GM10248 (cell line): Measurements from ENCODE around the gene CRIP2.
A peak's percentile ranks its signal among the peaks of the same experiment; 100 is the strongest.

ENCODE experiments used
- CTCF ChIA-PET: fragments of 300-600 bp; sonication (Branson Sonifier 250); formaldehyde crosslinking; extraction: SDS; loops from one replicate; lab custom pipeline; 2021; ENCODE audit warnings: antibody characterized with exemption; lab: Yijun Ruan, JAX
- POLR2A ChIA-PET: fragments of 350-650 bp; sonication (Branson Sonifier 250); formaldehyde crosslinking; extraction: SDS; loops from one replicate; lab custom pipeline; 2020; ENCODE audit warnings: antibody characterized with exemption; lab: Yijun Ruan, JAX
- DNase-seq: peaks from one replicate; pipeline ENCODE4 v3.0.0; 2012; ENCODE audit errors: extremely low spot score
- TF ChIP-seq, protein P1 (sequence below): IDR thresholded peaks from 2 replicates; pipeline ENCODE4 v1.5.1; 2012; ENCODE audit warnings: mild to moderate bottlenecking, low read depth; ENCODE audit errors: extremely low read depth, missing control alignments, control extremely low read depth

CRIP2 gene, protein sequence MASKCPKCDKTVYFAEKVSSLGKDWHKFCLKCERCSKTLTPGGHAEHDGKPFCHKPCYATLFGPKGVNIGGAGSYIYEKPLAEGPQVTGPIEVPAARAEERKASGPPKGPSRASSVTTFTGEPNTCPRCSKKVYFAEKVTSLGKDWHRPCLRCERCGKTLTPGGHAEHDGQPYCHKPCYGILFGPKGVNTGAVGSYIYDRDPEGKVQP

DNA sequence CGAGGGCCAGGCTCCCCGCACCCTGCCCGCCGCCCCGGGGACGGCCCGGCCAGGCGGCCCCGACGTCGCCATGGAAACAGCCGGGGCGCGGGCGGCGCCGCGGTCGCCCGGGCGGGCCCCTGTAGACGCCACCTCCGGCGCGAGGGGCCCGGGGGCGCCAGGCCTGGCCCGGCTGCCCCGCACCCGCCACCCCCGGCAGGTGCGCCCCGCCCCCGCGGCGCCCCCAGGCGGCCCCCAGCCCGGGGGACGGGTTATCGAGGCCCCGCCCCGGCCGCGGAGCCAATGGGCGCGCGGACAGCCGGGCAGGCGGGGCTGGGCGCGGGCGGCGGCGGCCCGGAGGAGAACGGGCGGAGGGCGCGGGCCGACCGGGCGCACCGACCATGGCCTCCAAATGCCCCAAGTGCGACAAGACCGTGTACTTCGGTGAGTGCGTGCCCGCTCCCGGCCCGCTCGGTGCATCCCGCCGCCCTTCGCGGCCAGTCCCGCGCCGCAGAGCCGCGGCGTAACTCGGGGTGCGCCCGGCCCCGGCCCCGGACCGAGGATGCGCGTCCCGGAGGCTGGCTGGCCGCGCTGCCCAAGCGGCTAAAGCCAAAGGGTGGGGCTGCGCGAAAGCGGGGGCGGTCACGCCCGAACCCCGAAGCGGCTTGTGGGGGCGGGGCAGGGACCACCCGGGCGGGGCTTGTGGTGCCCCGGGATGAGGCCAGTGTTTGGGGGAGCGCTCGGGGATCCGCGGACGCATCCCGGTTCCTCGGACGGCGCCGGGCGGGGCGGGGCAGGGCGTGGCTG lies at the start of gene CRIP2:
CRIP2 (plus strand) TSS at position 339 of the 786 bp plus-strand sequence; CDS start at position 381, 42 bp downstream.
- CTCF ChIA-PET, result interaction anchor here (2.7 kb wide), 1 partner anchor 15 kb away, joined by 10 read pairs; no protein-coding TSS in a partner anchor
- DNase-seq, result peak; percentile 78
- POLR2A ChIA-PET, result no interaction called here
- TF ChIP-seq, protein P1, sequence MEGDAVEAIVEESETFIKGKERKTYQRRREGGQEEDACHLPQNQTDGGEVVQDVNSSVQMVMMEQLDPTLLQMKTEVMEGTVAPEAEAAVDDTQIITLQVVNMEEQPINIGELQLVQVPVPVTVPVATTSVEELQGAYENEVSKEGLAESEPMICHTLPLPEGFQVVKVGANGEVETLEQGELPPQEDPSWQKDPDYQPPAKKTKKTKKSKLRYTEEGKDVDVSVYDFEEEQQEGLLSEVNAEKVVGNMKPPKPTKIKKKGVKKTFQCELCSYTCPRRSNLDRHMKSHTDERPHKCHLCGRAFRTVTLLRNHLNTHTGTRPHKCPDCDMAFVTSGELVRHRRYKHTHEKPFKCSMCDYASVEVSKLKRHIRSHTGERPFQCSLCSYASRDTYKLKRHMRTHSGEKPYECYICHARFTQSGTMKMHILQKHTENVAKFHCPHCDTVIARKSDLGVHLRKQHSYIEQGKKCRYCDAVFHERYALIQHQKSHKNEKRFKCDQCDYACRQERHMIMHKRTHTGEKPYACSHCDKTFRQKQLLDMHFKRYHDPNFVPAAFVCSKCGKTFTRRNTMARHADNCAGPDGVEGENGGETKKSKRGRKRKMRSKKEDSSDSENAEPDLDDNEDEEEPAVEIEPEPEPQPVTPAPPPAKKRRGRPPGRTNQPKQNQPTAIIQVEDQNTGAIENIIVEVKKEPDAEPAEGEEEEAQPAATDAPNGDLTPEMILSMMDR, result no peak

DNA sequence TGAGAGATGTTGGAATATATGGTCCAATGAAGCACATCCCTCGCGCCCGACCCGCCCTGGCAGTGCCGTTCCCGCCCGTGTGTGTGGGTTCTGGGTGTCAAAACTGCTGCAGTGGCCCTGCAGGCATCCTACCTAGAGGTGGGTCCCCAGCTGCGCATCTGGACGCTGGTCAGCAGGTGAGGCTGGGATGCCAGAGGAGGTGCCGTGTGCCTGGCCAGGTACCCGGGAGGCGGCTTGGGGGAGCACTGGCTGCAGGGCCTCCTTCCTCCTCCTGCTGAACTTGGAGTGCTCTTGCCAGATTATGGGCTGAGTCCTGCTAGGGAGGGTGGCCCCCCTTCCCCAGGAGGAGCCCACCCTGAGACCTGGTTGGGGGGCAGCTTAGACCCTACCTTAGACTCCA lies 49.8 kb upstream of the CRIP2 start:
- CTCF ChIA-PET, result interaction anchor here (1.1 to 1.7 kb wide), 2 partner anchors 10 to 13 kb away, joined by 4 read pairs; no protein-coding TSS in a partner anchor
- POLR2A ChIA-PET, result interaction anchor here (0.5 to 0.7 kb wide), 2 partner anchors 14 to 236 kb away, joined by 3 to 4 read pairs; no protein-coding TSS in a partner anchor
- TF ChIP-seq, protein P1, result no peak
- no peak for DNase-seq

DNA sequence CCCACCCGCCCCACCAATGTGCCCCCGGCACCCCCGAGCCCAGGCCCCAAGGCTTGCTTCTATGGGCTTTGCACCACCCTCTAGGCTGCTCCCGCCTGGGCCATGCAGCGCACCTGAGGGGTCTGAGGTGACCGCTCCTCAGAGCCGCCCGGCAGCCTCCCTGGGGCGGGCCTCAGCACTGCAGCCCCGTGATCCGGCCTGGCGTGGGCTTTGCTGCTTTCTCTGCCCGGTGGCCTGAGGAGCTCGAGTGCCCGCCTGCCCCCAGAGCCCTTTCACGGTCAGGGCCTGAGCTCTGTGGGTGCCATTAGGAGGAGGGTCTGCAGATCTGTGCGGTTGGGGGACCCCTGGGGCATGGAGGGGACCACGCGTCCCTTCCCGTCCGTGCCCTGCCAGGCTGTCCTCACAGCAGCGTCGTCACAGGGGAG lies 48.8 kb upstream of the CRIP2 start:
- POLR2A ChIA-PET, result no interaction called here
- DNase-seq, result no peak
- CTCF ChIA-PET, result interaction anchor here (1.4 to 1.7 kb wide), 3 partner anchors 9 to 64 kb away, joined by 3 to 4 read pairs (median 4); no protein-coding TSS in a partner anchor
- TF ChIP-seq, protein P1, result no peak

DNA sequence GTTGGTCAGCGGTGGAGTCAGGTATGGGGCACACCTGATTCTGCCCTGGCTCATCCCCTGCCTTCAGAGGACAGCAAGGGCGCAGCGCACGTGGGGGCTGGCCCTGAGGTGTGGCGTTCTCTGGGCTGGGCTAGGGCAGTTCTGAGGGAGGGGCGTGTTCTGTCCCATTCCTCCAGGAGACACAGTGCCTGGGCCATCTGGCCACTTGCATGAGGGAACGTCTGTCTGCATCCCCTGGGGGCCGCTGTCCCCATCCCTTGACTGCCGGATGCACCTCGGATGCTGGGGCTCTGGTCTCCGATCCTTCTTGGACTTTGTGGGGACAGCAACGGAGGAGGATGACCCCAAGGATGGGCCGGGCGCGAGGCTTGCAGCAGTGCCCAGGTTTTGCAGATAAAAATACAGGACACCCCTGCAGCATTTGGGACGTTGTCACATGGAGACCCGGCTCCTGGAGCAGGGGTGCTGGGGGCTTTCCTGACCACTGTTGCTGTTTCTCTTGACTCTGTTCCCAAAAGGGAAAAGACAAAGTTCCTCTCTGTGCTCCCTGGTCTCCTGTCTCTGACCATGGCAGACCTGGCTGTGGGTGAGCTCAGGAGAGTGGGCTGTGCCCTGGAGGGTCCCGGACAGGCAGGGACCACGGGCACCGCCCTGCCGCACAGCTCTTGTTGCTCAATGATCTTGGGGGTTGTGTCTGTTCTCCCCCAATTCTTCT lies 48.0 kb upstream of the CRIP2 start:
- TF ChIP-seq, protein P1, result no peak
- POLR2A ChIA-PET, result no interaction called here
- no peak for DNase-seq
- CTCF ChIA-PET, result interaction anchor here (1.4 to 1.6 kb wide), 2 partner anchors 22 to 63 kb away, joined by 3 to 4 read pairs; no protein-coding TSS in a partner anchor

DNA sequence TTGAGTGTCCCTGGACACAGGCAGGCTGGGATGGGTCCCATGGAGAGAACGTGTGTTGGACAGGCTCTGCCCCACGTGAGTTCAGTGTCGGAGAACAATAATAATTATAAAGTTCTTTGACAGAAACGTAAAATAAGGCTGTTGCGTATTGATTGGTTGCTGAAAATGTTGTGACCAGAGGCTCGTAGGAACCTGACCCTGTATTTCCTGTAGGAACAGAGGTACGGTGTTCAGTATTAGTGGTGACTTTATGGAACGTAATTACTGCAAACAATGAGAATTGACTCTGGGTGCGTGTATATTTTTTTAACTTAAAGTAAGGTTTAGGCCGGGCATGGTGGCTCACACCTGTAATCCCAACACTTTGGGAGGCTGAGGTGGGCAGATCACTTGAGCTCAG lies 47.2 kb upstream of the CRIP2 start:
- CTCF ChIA-PET, result interaction anchor here (0.7 to 1.6 kb wide), 3 partner anchors 10 to 63 kb away, joined by 3 to 5 read pairs (median 4); no protein-coding TSS in a partner anchor
- TF ChIP-seq, protein P1, result no peak
- POLR2A ChIA-PET, result no interaction called here
- no peak for DNase-seq
